ENCODE measurements around the gene GMPR.
"Not testable (repeated sequence)": the region's sequence is repeated elsewhere in the genome, so short reads cannot be mapped to it uniquely, and the experiment has no call there.

Gene GMPR

DNA sequence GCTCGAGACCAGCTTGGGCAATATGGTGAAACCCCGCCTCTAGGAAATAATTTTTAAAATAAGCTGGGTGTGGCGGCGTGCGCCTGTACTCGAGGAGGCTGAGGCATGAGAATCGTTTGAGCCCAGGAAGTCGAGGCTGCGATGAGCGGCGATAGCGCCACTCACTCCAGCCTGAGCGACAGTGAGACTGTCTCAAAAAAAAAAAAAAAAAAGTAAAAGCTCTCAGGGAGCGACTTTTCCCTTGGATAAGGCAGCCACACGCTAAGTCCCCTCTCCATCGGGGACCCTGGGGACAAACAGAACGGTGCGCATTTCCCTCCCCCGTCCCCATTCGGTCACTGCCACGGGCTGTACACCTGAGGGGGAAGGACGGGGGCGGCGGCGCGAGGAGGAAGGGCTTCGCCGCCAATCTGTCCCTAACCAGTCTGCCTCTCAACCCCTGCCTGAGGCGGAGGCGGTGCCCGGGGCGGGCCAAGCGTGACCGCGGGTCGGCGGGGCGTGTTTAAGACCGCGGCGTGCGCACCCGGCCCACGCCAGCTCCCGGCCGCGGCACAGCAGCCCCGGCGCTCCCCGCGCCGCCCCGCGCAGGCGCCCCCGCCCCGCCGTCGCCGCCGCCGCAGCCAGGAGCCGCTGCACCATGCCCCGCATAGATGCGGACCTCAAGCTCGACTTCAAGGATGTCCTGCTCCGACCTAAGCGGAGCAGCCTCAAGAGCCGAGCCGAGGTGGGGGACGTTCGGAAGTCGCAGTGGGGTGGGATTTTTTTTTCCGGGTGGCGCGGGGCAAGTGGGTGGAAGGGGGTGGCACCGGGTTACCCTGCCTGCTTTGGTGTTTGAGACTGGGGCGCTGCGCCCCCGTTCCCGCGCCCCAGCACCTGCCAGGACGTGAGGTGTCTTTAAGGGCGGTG lies at the start of gene GMPR:
GMPR (plus strand) TSS at position 531 of the 906 bp plus-strand sequence; CDS start at position 638, 107 bp downstream.
- DNase-seq = peak in 1 of 2 experiments; percentile 43

DNA sequence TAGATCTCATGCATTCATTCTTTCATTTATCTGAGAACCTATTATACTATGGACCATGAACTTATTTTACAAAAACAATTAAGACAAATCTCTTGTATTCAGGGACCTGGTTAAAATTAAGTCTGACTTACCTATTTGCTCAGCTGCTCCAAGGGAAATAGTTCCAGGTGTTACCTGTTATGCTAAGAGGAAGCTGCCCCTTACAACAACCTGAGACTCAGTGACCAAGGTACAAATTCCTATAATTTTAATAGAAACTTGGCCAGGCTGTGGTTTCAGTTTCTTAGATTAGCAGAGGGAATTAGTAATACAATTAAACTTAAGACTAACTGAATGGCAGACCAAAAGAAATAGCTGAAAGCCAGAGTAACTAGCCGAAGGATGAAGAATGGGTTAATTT lies 48.2 kb upstream of the GMPR start:
- DNase-seq = no peak

DNA sequence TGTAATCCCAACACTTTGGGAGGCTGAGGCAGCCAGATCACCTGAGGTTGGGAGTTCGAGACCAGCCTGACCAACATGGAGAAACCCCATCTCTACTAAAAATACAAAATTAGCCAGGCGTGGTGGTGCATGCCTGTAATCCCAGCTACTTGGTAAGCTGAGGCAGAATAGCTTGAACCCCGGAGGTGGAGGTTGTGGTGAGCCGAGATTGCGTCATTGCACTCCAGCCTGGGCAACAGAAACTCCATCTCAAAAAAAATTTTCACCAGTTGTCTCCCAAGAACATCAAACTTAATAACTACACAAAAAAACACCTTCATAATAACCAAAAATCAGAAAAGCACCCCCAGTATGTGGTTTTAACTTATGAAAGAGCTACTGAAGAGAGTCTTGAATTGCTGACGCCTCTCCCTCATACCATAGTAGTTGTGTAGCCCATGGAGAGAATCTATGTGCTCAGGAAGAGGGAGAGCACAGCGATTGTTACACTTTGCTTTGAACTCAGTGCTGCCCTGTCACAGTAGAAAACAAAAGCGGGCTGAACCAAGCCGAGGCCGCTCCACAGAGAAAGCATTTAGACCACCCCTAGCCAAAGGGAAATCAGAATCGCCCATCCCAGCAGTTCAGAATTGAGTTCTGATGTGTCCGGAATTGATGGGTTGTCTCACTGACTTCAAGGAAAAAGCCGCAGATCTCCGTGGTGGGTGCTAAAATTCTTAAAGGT lies 42.0 kb upstream of the GMPR start:
- no peak for DNase-seq

DNA sequence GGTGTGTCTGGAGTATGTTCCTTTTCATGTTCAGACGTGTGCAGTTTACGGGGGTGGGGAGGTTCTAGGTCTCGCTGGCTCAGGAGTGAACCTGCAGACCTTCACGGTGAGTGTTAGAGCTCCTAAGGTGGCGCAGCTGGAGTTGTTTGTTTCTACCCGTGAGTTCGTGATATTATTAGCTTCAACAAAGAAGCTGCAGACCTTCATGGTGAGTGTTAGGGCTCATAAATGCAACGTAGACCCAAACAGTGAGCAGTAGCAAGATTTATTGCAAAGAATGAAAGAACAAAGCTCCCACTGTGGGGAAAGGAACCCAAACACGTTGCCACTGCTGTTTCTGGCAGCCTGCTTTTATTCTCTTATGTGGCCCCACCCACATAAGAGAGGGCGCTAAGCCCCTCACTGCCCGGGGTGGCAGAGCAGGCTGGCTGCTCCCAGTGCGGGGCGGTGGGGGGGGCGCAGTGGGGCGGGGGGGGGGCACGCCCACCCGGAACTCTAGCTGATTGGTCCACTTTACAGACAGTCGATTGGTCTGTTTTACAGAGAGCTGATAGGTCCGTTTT lies 41.3 kb upstream of the GMPR start:
- no peak for DNase-seq

DNA sequence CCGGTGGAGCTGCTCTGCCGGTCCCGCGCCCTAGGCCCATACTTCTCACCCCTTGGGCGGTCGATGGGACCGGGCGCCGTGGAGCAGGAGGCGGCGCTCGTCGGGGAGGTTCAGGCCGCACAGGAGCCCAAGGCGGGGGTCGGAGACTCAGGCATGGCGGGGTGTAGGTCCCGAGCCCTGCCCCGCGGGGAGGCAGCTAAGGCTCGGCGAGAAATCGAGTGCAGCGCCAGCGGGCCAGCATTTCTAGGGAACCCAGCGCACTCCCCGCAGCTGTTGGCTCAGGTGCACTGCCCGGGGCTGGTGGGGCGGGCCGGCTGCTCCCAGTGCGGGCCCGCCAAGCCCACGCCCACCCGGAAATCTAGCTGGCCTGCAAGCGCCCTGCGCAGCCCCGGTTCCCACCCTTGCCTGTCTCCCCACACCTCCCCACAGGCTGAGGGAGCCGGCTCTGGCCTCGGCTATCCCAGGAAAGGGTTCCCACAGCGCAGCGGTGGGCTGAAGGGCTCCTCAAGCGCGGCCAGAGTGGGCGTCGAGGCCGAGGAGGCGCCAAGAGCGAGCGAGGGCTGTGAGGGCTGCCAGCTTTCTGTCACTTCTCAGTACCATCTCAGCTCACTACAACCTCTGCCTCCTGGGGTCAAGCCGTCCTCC lies 40.2 kb upstream of the GMPR start:
- DNase-seq = no peak

DNA sequence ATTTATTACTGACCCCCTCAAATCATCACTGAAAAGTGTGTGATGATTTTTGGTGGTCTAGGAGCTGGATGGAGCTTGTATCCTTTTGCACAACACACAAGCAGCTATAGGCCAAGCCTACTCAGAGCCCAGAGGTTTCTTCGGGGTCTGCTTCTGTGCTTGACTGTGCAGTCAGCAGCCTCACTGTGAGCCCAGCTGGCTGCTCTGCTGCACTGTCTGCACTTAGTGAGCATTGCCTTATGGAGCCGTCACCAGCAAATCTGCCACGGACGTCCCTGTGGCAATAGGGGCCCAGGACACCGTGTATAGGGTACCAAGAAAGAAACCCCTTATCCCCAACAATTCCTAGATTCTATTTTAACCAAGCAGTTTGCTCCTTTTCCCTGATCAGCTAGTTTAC lies 38.6 kb upstream of the GMPR start:
- DNase-seq = peak in 1 of 2 experiments; percentile 59

DNA sequence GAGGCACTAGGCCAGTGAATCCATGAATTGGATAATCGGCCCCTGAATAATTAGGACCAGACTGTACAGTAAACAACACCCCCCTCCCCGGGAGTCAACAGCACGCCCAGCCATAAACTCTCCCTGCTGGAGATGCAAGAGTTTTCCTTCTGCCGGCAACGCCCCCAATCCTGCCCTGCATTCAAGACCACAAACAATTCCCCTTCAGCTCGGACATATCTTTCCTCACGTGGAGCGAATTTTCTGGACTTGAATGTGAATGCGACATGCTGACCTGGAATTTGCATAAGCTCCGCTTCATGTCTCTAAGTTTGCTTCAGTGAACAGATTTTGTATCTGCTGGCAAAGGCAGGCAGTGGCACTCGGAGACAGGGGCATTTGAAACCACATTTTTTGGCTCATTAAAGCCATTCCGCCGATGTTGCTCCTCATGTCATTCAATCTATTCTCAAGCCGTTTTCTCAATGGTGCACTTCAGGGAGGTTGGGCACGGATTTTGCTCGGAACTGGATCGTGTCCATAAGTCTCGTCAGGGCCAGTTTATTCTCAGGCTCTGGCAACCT lies 38.0 kb upstream of the GMPR start:
- peak; percentile 59 to 80 for DNase-seq

DNA sequence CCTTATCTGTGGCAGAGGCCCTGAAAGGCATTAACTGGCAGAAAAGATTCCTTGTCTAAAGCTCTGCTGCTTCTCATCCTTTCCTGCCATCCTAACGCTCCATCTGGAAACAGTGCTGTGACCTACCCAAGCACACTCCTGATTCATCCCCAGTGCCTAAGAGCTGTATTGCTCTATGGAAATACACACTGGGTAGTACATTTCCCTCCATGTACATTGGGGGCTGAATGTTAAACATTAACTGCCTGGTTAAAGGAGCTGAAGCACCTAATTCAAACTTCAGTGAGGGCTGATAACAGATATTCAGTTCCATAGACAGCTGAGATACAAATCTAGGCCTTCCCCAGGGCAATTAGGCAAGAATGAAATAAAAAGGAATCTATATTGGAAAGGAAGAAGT lies 36.7 kb upstream of the GMPR start:
- DNase-seq = no peak

DNA sequence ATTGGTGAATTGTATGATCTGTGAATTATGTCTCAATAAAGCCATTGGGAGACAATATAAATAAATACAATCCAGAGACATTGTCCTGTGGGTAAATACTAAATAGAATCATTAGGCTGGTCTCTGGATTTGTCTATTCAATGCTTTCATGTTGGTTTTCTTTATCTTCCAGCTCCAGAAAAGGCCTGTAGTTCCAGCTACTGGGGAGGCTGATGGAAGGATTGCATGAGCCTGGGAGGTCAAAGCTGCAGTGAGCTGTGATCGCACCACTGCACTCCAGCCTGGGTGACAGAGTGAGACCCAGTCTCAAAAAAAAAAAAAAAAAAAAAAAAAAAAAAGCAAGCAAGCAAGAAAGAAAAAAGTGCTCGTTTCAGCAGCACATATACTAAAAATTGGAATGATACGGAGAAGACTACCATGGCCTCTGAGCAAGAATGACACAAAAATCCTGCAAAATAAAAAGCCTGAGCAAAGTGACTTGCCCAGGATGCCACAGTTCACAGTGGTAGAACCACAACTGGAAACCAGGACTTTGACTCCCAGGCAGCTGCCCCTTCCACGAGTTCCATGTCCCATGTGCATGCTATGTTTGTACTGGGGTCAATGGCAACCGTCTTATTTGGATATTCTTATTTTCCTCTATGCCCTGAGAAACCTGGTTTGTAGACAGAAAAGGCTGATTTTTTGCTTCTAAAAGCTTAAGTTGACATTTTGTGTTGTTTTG lies 33.6 kb upstream of the GMPR start:
- no peak for DNase-seq

DNA sequence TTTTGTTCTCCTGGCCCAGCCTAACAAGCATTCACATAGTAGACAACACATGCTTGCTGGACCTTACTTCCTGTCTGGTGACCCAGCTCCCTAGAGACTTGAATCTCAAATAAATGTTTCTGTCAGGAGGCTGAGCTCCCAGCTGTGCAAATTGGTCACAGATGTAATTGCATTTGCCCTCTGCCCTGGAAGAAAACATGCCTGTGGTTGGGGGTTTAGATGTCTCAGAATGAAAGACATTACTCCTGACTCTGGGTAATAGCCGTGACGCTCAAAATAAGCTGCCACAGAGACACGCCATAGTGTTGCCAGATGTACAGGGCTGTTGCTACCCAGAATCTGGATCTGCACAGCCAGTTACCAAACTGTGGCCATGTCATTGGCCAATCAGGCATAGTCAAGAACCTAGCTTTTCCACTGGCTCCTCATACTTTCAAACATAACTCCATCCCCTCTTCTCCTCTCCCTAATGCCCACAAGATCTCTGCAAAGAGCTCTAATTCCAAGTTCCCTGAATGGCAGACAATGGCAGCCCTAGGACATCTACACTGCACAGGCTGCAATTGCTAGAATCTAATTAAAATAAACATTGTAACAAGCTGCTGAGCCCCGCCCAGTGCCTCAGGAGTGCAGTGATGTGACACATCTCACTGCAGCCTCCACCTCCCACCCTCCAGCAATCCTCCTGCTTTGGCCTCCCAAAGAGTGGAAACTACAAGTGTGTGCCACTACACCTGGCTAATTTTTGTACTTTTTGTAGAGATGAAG lies 32.8 kb upstream of the GMPR start:
- DNase-seq = no peak

DNA sequence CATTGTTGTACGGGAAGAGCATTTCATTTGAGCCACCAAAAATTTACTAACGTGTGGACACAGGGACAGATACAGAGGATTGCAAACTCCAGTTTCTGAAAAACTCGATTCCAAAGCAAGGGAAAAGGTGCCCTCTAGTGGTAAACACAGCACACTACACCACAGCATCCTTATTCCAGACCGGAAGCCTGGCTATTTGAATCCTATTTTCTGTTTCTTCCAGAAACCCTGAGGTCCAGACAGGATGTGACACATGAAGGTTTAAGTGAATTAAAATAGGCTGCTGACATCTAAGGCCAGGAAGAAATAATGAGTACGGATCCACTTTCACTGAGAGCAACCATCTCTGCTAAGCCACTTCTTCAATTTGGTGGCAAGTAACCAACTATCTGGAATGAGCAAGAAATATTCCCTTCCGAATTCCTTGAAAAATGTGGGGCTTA lies 31.8 kb upstream of the GMPR start:
- peak; percentile 39 to 82 for DNase-seq

DNA sequence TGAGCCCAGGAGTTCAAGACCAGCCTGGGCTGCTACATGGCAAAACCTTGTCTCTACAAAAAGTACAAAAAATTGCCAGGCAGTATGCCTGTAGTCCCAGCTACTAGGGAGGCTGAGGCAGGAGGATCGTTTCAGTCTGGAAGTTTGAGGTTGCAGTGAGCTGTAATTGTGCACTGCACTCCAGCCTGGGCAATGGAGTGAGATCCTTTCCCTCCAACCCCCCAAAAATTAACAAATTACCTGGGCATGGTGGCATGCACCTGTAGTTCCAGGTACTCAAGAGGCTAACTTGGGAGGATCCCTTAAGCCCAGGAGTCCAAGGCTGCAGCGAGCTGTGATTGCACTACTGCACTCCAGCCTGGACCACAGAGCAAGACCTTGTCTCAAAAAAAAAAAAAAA lies 29.4 kb upstream of the GMPR start:
- no peak for DNase-seq

DNA sequence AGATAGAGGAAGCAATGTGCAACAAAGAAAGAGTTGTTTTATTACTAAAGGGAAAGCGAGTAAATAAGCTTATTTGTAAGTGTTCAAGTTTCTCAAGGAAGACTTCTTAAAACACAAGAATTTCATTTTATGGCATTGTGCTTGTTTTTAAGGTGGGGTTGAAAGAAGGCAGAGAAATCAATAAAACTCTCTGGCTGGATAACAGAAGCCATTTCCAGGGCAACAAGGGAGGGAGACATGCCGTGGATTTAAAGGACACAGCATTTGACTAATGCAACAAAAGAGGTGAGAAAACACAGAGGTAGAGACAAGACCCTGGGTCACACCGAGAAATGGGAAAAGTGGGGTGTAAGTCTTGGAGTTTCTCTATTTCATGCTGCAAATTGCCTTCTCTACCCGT lies 28.8 kb upstream of the GMPR start:
- no peak for DNase-seq

DNA sequence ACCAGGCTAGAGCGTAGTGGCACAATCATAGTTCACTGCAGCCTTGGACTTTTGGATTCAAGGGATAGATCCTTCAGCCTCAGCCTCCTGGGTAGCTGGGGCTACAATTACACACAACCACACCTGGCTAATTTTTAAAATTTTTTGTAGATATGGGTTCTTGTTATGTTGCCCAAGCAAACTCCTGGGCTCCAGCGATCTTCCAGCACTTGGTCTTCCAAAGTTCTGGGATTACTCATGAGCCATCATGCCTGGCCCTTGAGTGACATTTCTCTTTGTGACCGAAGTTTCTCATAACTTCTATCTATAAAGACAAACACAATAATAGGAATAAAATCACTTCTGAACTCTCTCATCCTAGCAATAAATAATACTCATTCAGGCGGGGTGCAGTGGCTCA lies 26.1 kb upstream of the GMPR start:
- DNase-seq = no peak

DNA sequence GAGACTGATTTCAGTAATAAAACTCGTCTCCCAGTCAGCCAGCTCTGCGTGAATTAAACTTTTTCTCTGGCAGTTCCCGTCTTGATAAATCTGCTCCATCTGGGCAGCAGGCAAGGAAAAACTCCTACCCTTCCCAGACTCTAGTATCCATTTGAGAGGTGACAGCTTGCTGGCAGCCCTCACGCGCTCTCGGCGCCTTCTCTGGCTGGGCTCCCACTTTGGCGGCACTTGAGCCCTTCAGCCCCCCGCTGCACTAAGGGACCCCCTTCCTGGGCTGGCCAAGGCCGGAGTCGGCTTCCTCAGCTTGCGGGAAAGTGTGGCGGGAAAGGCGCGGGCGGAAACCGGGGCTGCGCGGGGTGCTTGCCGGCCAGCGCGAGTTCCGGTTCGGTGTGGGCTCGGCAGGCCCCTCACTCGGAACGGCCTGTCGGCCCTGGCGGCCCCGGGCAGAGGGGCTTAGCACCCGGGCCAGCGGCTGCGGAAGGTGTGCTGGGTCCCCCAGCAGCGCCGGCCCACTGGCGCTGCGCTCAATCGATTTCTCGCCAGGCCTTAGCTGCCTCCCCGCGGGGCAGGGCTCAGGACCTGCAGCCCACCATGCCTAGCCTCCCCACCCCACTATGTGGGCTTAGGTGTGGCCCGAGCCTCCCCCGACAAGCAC lies 21.8 kb upstream of the GMPR start:
- DNase-seq = peak; percentile 17 to 46

DNA sequence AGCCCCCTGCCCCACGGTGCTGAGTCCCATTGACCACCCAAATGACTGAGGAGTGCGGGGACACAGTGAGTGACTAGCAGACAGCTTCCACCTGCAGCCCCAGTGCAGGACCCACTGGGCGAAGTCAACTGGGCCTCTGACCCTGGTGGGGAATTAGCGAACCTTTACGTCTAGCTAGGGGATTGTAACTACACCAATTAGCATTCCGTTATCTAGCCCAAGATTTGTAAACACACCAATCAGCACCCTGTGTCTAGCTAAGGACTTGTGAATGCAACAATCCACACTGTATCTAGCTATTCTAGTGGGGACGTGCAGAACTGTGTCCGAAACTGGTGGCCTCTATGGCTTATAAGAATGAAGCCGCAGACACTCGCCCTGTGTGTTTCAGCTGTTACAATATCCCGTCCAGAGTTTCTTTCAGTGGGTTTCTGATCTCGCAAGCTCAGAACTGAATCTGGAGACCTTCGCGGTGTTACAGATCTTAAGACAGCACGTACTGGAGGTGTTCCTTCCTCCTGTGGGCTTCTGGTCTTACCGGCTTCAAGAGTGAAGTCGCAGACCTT lies 21.1 kb upstream of the GMPR start:
- no peak for DNase-seq

DNA sequence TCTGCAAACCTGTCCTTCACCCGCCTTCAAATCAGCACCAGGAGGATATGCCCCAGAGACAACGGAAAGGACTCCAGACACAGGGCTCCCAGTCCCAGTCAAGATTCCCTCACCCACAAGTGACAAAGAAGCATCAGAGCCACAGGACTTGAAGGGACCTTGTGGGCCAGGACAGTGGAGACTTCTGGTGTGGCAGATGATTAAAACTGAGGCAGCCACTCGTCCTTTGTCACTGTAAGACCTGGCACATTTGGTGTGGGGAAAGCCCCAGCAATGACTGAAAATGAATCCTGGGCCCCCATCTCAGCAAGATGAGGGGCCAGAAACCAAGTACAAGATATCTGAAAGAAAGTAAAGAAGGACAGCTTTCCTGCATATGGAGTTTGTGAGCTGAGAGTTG lies 15.6 kb upstream of the GMPR start:
- no peak for DNase-seq

DNA sequence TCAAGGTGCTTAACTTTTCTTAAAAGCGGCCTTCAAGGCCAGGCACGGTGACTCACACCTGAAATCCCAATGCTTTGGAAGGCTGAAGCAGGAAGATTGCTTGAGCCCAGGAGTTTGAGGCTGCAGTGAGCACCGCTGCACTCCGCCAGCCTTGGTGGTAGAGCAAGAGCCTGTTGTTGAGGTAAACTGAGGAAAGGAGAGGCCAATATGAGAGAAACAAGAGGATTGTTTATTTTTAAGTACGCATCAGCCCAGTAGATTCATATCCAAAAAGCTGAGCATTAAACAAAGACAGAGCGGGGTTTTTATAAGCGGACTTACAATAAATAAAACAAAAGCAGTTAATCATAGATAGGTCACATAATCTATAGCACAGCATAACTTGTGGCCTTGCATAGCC lies 15.0 kb upstream of the GMPR start:
- no peak for DNase-seq

DNA sequence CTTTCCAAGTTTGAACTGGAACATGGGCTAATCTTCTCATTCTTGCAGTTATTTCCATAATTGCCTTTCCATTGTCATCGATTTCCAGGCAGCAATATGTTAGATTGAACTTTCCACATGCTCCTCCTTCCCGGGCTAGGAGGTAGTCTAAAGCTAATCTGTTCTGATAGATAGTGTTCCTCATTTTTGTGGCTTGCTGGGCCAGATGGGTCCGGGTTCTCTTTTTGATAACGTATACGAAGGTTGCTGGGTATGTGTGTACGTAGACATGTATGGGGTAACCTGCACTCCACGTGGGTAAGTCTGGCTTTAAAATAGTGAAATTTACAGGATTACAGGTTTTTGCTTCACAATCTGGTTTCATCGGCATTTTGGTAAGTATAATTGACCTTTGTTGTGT lies 14.0 kb upstream of the GMPR start:
- no peak for DNase-seq

DNA sequence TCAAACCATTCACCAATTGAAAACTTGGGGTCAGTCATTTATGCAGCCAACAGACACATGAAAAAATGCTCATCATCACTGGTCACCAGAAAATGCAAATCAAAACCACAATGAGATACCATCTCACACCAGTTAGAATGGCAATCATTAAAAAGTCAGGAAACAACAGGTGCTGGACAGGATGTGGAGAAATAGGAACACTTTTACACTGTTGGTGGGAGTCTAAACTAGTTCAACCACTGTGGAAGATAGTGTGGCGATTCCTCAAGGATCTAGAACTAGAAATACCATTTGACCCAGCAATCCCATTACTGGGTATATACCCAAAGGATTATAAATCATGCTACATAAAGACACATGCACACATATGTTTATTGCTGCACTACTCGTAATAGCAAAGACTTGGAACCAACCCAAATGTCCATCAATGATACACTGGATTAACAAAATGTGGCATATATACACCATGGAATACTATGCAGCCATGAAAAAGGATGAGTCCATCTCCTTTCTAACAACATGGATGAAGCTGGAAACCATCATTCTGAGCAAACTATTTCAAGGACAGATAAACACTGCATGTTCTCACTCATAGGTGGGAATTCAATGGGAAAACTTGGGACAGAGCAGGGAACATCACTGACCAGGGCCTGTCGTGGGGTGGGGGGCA lies 13.2 kb upstream of the GMPR start:
- DNase-seq = not testable (repeated sequence)

Data from NCI-H446 (cell line).